ENCODE measurements around the gene BACE1-AS.
"Not testable (repeated sequence)": the region's sequence is repeated elsewhere in the genome, so short reads cannot be mapped to it uniquely, and the experiment has no call there.

Gene BACE1-AS

DNA sequence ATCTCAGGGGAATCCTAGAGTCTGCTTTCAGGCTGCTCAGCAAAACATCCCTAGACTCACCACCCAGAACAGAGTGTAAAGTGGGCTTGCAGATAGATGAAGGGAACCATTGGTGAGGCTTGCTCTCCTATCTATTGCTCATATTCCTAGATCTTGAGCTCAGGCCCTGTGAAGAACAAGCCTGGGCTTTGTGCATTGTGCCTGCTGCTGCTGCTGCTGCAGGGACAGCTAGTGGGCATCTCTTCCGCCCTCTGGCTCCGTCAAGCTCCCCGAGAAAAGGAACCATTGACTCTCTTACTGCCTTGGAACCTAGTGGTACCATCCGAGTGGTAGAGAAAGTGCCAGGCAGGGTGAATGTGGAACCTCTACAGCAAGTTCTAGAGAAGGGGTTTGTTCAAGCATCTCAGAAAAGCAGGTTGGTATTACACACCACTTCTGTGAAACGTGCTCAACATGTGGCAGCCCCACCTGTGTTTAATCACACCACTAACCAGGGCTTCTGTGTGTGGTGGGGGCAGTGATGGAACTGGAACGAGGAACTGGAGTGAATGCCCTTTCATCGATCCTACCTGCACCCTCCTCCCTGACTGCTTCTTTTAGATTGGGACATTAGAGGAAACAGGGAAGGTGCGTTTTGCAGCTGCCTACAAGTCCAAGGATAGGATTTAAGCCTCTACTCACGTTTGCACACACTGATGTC is 4.4 kb downstream of the BACE1-AS start:
- no peak for DNase-seq

- no peak for DNase-seq
Observed at GRCh38 chr11:117296881-117297280, 5.7 kb downstream of the BACE1-AS start.

DNA sequence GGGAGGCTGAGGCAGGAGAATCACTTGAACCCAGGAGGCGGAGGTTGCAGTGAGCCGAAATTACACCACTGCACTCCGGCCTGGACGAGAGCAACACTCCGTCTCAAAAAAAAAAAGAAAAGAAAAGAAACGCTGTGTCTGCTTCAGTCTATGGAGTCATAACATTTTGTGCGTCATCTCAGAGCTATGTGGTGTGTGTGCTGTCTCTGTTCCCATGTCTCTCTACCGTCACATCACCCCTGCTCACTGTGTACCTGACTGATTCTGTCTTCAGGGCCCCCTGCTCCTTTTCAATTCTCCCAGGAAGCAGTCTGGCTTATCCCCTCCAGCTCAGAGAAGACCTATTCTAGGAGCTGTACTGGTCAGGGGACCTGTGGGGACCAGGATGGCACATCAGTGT is 7.0 kb downstream of the BACE1-AS start:
- no peak for DNase-seq

DNA sequence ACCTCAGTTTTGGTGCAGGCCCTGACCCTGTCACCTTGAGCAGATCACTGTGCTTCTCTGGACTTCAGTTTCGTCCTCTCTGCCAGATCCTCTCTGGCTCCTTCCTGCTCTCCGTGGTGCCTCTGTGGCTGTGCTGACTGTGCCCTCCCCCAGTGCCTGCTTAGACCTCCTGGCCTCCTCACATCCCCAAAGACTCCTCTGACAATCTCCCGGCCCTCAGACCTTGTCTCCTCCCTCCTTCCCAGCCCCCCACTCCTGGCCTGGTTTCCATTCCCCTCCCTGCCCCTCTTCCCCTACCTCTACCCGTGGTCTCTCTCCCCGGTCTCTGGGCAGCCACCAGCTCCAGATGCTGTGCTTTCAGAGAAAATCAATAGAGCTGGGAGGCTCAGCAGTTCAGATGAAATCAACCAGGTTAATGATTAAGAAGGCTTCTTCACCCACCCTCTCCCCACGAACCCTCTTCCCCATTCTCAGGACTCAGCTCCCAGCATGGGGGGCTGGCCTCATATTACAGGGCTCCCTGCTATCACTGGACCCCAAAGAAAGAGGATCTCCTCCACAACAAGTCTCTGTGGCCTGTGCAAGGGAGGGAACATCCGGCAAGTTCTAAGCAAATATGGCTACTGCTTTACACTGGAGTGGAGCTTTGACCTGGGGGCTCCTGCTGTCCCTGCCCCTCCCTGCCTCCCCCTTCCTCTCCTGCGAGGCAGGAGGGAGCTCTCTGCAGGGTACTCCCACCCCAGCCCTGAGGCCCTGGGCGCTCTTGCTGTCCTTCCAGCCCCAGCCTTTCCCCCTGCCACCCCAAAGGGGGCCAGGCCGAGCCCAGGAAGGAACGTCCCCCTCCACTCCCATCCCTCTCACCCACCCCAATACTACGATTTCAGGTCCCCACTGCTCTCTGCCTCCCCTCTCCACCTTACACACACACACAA is 8.5 kb downstream of the BACE1-AS start:
- no peak for DNase-seq

DNA sequence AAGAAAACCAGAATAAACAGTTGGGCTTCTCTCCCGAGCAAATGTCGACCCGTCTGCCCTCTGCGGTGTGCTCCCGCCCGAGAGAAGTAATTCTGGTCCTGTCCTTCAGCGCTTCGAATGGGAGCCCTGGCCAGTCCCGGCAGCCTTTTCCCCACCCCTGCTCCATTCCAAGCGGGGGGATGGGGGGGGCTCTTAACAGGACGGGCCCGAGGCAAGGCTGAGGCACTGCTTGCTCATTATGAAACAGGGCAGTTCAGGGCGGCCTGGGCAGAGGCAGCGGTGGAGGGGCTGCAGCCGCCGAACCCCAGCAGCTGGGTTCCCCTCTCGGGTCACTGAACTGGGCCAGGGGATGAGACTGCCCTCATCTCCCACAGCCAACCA is 9.1 kb downstream of the BACE1-AS start:
- DNase-seq, result no peak

DNA sequence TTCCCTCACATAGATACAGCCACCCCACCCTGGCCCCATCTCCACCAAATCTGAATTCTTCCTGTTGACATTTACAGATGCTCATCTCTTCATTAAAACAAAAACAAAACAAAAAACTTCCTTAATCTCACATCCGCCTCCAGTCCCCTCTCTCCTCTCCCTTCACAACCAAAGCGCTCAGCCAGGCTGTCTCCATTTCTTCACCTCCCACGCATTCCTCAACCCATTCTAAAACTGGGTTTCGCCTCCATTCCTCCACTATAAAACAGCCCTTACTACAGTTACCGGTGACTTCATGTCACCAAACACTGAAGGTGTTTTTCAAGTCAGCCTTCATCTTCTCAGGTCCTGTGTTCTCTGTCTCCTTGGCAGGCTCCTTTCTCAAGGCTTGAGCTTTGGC is 9.6 kb downstream of the BACE1-AS start:
- DNase-seq, result no peak

DNA sequence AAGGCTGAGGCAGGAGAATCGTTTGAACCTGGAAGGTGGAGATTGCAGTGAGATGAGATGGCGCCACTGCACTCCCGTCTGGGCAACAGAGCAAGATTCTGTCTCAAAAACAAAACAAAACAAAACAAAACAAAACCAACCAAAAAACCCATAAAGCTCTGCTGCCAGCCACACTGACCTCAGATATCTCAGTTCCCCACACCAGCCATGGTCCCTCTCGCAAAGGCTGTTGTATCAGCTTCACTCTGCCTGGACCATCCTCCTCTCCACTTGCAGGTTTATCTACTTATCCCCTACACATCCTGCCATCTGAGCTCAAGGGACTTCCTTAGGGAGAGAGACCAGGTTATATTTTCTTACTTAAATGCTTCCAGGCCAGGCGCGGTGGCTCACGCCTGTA is 11.1 kb downstream of the BACE1-AS start:
- DNase-seq, result no peak

DNA sequence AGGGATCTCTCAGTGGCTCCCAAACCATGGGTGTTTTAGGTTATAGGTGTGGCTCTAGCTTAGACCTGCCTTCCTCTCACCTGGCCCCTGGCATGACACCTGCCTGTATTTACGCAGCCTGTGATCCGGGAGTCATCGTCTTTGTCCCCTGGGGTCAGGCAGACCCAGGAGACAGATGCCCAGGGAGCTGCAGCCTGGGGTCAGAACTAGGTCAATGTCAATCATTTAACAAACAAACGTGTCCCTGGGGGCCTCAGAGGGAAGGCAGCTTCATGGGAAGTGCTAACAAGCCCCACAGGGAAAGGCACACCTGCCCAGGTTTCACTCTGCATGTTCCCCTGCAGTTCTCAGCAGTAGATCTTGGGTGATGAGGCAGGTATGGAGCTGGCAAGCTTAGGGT is 12.0 kb downstream of the BACE1-AS start:
- DNase-seq, result no peak

- DNase-seq, result no peak
Observed at GRCh38 chr11:117303646-117304315, 12.6 kb downstream of the BACE1-AS start.

DNA sequence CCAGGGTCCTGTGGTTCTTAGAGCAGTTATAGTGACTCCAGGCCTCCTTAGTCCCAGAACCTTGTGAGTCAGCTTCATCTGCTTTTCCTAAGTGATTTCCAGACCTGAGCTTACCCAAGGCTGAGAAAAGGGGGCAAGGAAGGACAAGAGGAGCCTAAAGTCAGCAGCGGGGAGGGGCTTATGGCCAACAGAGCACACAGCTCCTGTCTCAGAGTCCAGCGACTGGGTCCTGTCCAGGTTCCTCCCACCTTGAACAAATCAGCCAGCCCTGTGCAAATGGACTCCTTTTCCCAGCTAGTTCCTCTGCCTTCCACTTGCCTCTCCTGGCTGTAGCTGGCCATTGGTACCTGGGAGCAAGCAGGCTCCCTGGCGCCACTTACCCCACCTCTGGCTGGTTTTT is 14.0 kb downstream of the BACE1-AS start:
- no peak for DNase-seq

- DNase-seq, result no peak
Observed at GRCh38 chr11:117309310-117309709, 18.2 kb downstream of the BACE1-AS start.

DNA sequence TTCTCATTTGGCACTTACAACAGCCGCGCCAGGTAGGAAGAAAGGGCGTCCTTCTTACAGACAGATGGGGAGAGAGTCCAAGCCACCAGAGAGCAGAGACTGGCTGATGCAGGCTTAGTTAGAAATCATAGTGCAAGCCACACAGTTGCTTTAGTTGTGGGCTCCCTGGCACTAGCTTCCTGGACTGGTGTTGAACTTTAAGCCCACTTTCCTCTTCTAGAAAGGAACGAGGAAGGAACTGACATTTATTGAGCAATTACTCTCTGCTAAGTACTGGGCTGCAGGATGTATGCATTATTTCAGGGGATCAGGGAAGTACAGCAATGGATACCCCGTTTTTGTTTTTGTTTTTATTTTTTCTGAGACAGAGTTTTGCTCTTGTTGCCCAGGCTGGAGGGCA is 21.9 kb downstream of the BACE1-AS start:
- peak; percentile 90 for DNase-seq

DNA sequence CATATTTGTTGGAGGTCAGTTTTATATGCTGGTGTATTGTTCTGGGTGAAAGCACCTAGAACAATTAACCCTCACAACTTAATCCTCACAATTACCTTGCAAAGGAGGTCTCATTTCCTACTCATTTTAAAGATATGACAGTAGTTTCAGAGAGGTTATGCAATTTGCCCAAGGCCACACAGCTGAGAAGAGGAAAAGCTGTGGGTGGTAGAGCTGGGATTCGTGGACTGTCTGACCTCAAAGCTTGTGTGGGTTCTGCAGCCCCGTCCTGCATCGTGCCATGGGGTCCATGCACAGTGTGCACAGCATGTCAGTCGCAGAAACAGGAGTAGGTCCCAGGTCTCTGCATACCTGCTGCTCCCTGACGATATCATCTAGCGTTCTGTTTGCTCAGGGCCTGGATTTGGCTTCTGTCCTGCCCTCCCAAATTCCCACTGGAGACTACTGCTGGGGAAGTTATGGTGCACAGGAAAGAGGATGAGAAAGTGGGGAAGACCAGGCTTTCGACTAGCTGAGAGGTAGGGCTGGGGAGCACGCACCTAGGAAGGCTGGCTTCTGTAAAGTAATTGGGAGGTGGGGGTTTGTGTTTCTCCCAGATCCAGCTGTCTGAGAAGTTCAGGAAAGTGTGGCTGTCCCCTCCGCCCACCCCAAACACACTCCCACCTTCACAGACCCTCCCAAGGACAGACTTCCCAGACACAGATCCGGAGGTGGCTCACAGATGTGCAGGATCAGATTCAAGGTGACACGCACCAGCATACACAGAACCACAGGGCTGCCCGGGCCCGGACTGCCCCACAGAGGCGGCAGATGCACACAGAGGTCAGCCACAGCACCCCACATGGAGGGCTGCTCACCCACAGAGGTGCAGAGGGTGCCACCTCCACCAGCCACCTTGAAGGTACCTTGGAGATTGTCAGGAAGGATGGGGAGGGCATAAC is 23.0 kb downstream of the BACE1-AS start:
- peak; percentile 35 for DNase-seq

DNA sequence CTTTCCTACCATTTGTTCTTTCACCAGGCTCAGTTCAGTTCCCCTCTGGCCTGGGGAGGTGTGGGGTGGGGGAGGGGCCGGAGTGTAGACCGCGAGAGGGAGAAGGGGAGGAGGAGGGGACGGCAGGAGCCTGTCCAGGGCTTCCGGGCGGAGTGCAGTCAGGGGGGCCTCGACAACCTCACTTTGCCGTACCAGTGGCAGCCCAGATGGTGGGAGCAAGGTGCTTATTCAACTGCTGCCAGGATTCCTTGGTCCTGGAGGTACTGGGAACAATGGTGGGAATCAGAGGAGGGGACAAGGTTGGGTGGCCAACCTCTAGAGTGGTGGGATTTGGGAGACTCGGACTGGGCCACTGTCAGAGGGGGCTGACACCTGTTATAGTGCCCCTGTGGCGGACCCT is 23.7 kb downstream of the BACE1-AS start:
- DNase-seq, result no peak

- no peak for DNase-seq
Observed at GRCh38 chr11:117315285-117316196, 24.4 kb downstream of the BACE1-AS start.

GRCh38 chr11:117316197-117316961 is 25.2 kb downstream of the BACE1-AS start, which contains the start of gene BACE1:
BACE1 (minus strand) TSS chr11:117316256; CDS start chr11:117315795, 461 bp downstream.
- DNase-seq, result peak; percentile 70

GRCh38 chr11:117318738-117319137 is 27.6 kb downstream of the BACE1-AS start:
- no peak for DNase-seq

GRCh38 chr11:117319214-117319840 is 28.2 kb downstream of the BACE1-AS start:
- DNase-seq, result no peak

DNA sequence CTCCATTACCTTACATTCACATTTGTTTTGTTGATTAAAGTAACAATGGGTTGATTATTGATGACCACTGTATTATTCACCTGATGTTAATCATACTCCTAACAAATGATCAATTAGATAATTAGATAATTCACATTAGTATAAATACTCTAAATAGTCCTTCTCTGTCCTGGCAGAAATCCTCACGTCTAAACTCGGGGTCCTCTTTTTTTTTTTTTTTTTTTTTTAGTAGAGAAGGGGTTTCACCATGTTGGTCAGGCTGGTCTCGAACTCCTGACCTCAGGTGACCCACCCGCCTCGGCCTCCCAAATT is 36.1 kb downstream of the BACE1-AS start:
- DNase-seq, result not testable (repeated sequence)
